Caco-2 (cell line): ENCODE results near the gene SOAT2. TPM values are rescaled to one million over a fixed set of nuclear protein-coding genes. Genes with fewer than 3 reads are reported as not detected.

Experiments used
- BruUV-seq: library from RNA; stranded (reverse); fragments of 400-500 nt; replicated peaks from 2 replicates; lab custom pipeline; 2021; lab: Mats Ljungman, UMichigan
- CTCF ChIA-PET: fragments of 300-600 bp; sonication (Branson Sonifier 250); formaldehyde crosslinking; loops from one replicate; lab custom pipeline; 2022; ENCODE audit warnings: antibody characterized with exemption; lab: Charles Lee
- POLR2A ChIA-PET: fragments of 300-600 bp; sonication (Branson Sonifier 250); formaldehyde crosslinking; loops from one replicate; lab custom pipeline; 2022; ENCODE audit warnings: antibody characterized with exemption; lab: Charles Lee
- DNase-seq, 2 experiments: peaks; one replicate each; pipeline versions ENCODE4 v3.0.0 to v3.0.0-alpha.2; 2020 to 2022
- H3K27me3 ChIP-seq: replicated peaks from 2 replicates; pipeline ENCODE4 v1.6.0; 2011; ENCODE audit warnings: low read length; ENCODE audit not compliant: control insufficient read depth, insufficient read depth
- H3K36me3 ChIP-seq: 2 replicates; pipeline ENCODE4 v1.5.1; 2011; ENCODE audit warnings: low read length; ENCODE audit not compliant: control insufficient read depth, insufficient read depth
- H3K4me1 ChIP-seq: fragments of 250-450 bp; sonication (Bioruptor Pico); 2 replicates; pipeline ENCODE4 v1.5.1; 2020; ENCODE audit warnings: mild to moderate bottlenecking
- H3K4me3 ChIP-seq: 2 replicates; pipeline ENCODE4 v1.5.1; 2011; ENCODE audit warnings: low read depth, mild to moderate bottlenecking, control low read depth, low read length
- H3K9me3 ChIP-seq: fragments of 250-450 bp; sonication (Bioruptor Pico); 2 replicates; pipeline ENCODE4 v1.5.1; 2020; ENCODE audit warnings: mild to moderate bottlenecking, moderate library complexity
- H3K27ac Mint-ChIP-seq: one replicate; pipeline ENCODE4 v1.8.0; 2022; ENCODE audit warnings: mixed read lengths; ENCODE audit not compliant: unreplicated experiment
- H3K27me3 Mint-ChIP-seq: one replicate; pipeline ENCODE4 v1.8.0; 2022; ENCODE audit warnings: mixed read lengths; ENCODE audit not compliant: insufficient read depth, unreplicated experiment
- H3K36me3 Mint-ChIP-seq: one replicate; pipeline ENCODE4 v1.8.0; 2022; ENCODE audit warnings: mild to moderate bottlenecking, mixed read lengths; ENCODE audit not compliant: insufficient read depth, unreplicated experiment
- H3K4me1 Mint-ChIP-seq: one replicate; pipeline ENCODE4 v1.8.0; 2022; ENCODE audit warnings: low read depth, mixed read lengths; ENCODE audit not compliant: unreplicated experiment
- H3K4me3 Mint-ChIP-seq: one replicate; pipeline ENCODE4 v1.8.0; 2022; ENCODE audit warnings: mild to moderate bottlenecking, moderate library complexity, mixed read lengths; ENCODE audit not compliant: unreplicated experiment
- H3K9me3 Mint-ChIP-seq: one replicate; pipeline ENCODE4 v1.8.0; 2022; ENCODE audit warnings: mixed read lengths; ENCODE audit not compliant: unreplicated experiment
- intact Hi-C: fragments of 100-400 bp; cut with micrococcal nuclease; formaldehyde crosslinking; loops from one replicate; pipeline ENCODE4 v1.10.0; 2022; ENCODE audit not compliant: unreplicated experiment
- microRNA-seq: library from miRNA; unstranded; fragments of <30 nt; microRNA quantifications from one replicate; pipeline ENCODE4 v1.2.0, GENCODE V29; 2022
- total RNA-seq: library from RNA; stranded (reverse); gene quantifications from 2 replicates; pipeline ENCODE4 v1.2.3, GENCODE V29; 2022
- TF ChIP-seq, protein P1 (sequence below), 2 experiments: fragments of 200-600 bp in 1 of 2; IDR thresholded peaks; 1 replicate in 1 of 2; 2 replicates in 1 of 2; pipeline versions ENCODE4 v1.5.1 to v1.8.0; 2011 to 2022; ENCODE audit warnings: antibody characterized with exemption in 1 of 2, control low read depth in 1 of 2, inconsistent platforms in 1 of 2, low read depth in 1 of 2, low read length in 1 of 2, mild to moderate bottlenecking in 1 of 2, moderate library complexity in 1 of 2; ENCODE audit not compliant: insufficient read depth in 1 of 2, severe bottlenecking in 1 of 2, unreplicated experiment in 1 of 2

The SOAT2 gene
- total RNA-seq, 1 experiment from 2014 or later, result 6.5 TPM

DNA sequence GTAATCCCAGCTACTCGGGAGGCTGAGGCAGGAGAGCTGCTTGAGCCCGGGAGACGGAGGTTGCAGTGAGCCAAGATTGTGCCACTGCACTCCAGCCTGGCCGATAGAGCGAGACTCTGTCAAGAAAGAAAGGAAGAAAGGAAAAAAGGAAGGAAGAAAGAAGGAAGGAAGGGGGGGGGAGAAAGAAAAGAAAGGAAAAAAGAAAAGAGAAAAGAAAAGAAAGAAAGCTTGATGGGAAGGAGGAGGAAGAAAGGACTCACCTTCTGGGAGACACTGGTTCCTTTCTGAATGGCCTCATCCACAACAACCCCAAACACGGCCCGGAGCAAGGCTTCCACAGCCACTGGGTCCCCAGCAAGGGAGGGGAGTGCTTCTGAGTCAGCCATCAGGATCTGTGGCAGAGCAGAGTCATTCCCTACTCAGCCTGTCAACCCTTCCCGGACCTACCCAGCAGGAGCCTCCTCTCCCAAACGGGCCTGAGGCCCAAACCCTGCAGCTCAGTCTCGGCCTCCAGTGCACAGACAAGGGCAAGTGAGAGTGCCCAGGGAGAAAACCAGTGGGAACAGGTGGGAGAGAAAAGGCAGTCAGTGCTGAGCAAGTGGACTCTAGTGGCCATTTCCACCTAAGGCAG lies 69.9 kb downstream of the SOAT2 start:
- ChIA-PET CTCF (interaction anchor here (1.1 to 1.8 kb wide), 3 partner anchors 94 to 119 kb away, joined by 3 to 5 read pairs (median 3); partner anchors contain the start of gene SPRYD3), POLR2A (no interaction called here)
- TF ChIP-seq, protein P1, sequence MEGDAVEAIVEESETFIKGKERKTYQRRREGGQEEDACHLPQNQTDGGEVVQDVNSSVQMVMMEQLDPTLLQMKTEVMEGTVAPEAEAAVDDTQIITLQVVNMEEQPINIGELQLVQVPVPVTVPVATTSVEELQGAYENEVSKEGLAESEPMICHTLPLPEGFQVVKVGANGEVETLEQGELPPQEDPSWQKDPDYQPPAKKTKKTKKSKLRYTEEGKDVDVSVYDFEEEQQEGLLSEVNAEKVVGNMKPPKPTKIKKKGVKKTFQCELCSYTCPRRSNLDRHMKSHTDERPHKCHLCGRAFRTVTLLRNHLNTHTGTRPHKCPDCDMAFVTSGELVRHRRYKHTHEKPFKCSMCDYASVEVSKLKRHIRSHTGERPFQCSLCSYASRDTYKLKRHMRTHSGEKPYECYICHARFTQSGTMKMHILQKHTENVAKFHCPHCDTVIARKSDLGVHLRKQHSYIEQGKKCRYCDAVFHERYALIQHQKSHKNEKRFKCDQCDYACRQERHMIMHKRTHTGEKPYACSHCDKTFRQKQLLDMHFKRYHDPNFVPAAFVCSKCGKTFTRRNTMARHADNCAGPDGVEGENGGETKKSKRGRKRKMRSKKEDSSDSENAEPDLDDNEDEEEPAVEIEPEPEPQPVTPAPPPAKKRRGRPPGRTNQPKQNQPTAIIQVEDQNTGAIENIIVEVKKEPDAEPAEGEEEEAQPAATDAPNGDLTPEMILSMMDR (IDR thresholded peaks at IDR 0.05; ENCODE audit: insufficient read depth in 1 of 2, low read depth in 1 of 2, low read length in 1 of 2, severe bottlenecking in 1 of 2, unreplicated experiment in 1 of 2), result no peak
- Mint-ChIP-seq H3K27ac (no peak overlapping the region), H3K36me3 (no peaks in the 10 kb centered on the region), H3K4me1 (peaks cover 13% of the 10 kb centered on the region), H3K4me3 (no peak overlapping the region), H3K9me3 (no peaks in the 10 kb centered on the region), H3K27me3 (no peaks in the 10 kb centered on the region)
- Histone ChIP-seq H3K4me3 (no peak overlapping the region), H3K4me1 (peaks cover 11% of the 10 kb centered on the region), H3K9me3 (no peaks in the 10 kb centered on the region), H3K36me3 (no peaks in the 10 kb centered on the region), H3K27me3 (no peaks in the 10 kb centered on the region)
- no TSS peak for BruUV-seq
- intact Hi-C loops, result no loop called here
- peak in 1 of 2 experiments; percentile 20 for DNase-seq

Small RNA genes within 50 kb of the gene (microRNA-seq; reads per million reads assigned to microRNA genes)
- gene MIR6757, result not detected

Other genes starting within 250 kb of the SOAT2 start
- gene KRT8, start 198.4 kb upstream of the SOAT2 start, total RNA-seq, result 3,707 and 3,725 TPM in 2 replicates
- 2,564 and 2,674 TPM in 2 replicates for gene KRT18, start 154.4 kb upstream of the SOAT2 start, total RNA-seq
- gene EIF4B, start 97.0 kb upstream of the SOAT2 start, total RNA-seq, result 445 and 452 TPM in 2 replicates
- 2.4 and 4.4 TPM in 2 replicates for gene TNS2, start 53.4 kb upstream of the SOAT2 start, total RNA-seq
- gene SPRYD3, start 24.1 kb upstream of the SOAT2 start, total RNA-seq, result 8.2 and 8.8 TPM in 2 replicates
- 34.7 and 43.3 TPM in 2 replicates for gene IGFBP6, start 5.8 kb upstream of the SOAT2 start, total RNA-seq
- gene ZNF740, start 77.2 kb downstream of the SOAT2 start, total RNA-seq, result 35.8 and 43.0 TPM in 2 replicates
- 20.1 and 23.0 TPM in 2 replicates for gene CSAD, start 77.4 kb downstream of the SOAT2 start, total RNA-seq
- gene ITGB7, start 103.8 kb downstream of the SOAT2 start, total RNA-seq, result 1.1 TPM in 2 replicates
- 11.8 and 12.9 TPM in 2 replicates for gene RARG, start 128.7 kb downstream of the SOAT2 start, total RNA-seq
- gene ESPL1, start 164.8 kb downstream of the SOAT2 start, total RNA-seq, result 32.3 and 34.9 TPM in 2 replicates
- gene PFDN5, start 192.1 kb downstream of the SOAT2 start, total RNA-seq, result 251 and 264 TPM in 2 replicates
- 56.3 and 59.8 TPM in 2 replicates for gene MYG1, start 196.2 kb downstream of the SOAT2 start, total RNA-seq
- 63.8 and 67.2 TPM in 2 replicates for gene AAAS, start 218.1 kb downstream of the SOAT2 start, total RNA-seq
- not detected in 2 replicates for gene SP7, start 232.9 kb downstream of the SOAT2 start, total RNA-seq